GM12865 (cell line): Measurements from ENCODE around the gene DLG2.

Source experiments
- DNase-seq: peaks from one replicate; pipeline ENCODE4 v3.0.0; 2010; ENCODE audit warnings: low read depth
- H3K4me3 ChIP-seq: 2 replicates; pipeline ENCODE4 v1.5.1; 2011; ENCODE audit warnings: mild to moderate bottlenecking, low read depth, low read length, control low read depth
- CTCF ChIP-seq: IDR thresholded peaks from 2 replicates; pipeline ENCODE4 v1.5.1; 2011; ENCODE audit warnings: low read length, control low read depth, low read depth, inconsistent platforms; ENCODE audit not compliant: insufficient read depth; ENCODE audit errors: missing control alignments

Gene DLG2

GRCh38 chr11:85044911-85045310, 582.2 kb downstream of the DLG2 start:
- H3K4me3 ChIP-seq, result no peak overlapping the region
- no peak for DNase-seq
- TF ChIP-seq CTCF, result no peak

DNA sequence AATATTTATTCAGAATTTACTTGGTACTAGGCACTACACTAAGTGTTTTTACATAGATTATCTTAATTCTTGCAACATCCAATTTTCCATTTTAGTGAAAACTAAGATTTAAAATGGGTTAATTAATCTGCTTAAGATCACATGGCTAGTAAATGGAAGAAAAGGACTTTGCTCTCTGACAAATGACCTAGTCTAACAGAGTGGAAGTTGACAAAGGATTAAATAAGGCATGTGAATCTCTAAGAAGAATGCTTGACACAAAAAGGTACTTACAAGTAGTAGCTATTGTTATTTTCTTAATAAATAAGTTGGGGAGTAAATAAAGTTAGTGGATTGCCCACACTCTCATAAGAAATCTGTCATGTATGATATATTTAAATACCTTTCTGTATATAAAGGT, 584.8 kb downstream of the DLG2 start:
- no peak for TF ChIP-seq CTCF
- DNase-seq, result no peak
- H3K4me3 ChIP-seq, result no peak overlapping the region

DNA sequence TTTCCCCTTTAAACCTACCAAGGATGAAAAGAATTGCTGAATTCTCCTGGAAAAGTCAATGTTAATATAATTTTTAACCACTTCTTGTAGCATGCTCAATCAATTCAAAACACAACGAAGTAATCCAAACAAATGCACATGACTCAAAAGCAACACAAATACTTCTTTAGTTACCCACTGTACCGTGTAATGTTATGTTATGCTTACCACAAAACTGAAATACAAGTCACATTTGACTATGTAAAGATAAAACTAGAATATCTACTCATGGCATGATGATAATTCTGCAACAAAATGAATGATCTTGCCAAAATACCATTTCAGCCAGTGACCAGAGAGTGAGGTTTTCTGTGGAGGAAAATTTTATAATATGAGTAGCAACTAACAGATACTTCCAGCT, 587.0 kb downstream of the DLG2 start:
- TF ChIP-seq CTCF, result no peak
- no peak overlapping the region for H3K4me3 ChIP-seq
- no peak for DNase-seq

GRCh38 chr11:85029964-85030363, 597.2 kb downstream of the DLG2 start:
- DNase-seq, result no peak
- TF ChIP-seq CTCF, result no peak
- H3K4me3 ChIP-seq, result no peak overlapping the region

DNA sequence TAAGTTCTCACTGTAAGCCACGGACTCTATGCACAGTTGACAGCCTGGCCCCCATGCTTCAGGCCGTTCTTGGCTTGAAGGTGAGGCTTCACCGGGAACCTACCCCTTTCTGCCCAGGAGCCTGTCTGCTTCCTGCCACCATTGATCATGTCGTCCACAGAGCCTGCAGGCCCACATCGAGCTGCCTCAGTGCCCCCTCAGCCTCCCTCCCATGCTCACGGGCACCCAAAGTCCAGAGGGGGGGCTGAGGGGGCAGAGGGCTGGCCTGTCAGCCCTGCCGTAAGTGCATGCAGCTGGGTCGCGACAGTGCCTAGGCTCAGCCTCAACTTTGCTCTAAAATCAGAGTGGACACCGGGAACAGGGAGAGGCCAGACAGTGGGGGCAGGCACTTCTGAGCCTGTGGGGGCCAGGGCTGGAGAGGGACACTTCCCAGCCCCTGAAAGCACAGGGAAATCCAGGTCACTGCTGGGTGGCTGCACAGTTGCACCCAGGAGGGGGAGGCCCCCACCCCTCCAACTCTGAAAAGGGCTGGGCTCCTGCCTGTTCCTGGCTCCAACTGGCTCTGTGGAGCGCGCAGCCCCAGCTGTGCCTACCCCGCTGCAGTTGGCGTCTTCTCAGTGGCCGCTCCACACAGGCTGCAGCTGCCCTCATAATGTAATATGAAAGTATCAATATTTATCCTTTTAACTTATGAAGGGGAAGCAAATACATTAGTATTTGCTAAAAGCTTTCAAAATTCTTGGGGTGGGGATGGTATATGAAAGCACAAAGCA, 598.6 kb downstream of the DLG2 start:
- H3K4me3 ChIP-seq, result no peak overlapping the region
- no peak for TF ChIP-seq CTCF
- no peak for DNase-seq

- no peak for DNase-seq
- no peak overlapping the region for H3K4me3 ChIP-seq
- no peak for TF ChIP-seq CTCF
These were observed 599.8 kb downstream of the DLG2 start for GRCh38 chr11:85027346-85027745.

- no peak for DNase-seq
- no peak for TF ChIP-seq CTCF
These were observed 606.1 kb downstream of the DLG2 start for GRCh38 chr11:85021058-85021457.

More at GRCh38 chr11:85021058-85021457, 606.1 kb downstream of the DLG2 start:
- H3K4me3 ChIP-seq, result no peak overlapping the region
